Upper lobe of right lung (tissue), 1 donor: Measurements from ENCODE around the gene ABCB1. TPM values are rescaled to one million over a fixed set of nuclear protein-coding genes. Genes with fewer than 3 reads are reported as not detected.

ENCODE experiments used
- ATAC-seq: fragments of 200-7000 bp; cut with Tn5 transposase; one replicate; pipeline ENCODE4 v1.9.1; 2020; ENCODE audit warnings: mild to moderate bottlenecking, moderate library complexity
- DNase-seq: peaks from one replicate; pipeline ENCODE4 v3.0.0-alpha.2; 2020
- H3K27ac ChIP-seq: fragments of 200-600 bp; one replicate; pipeline ENCODE4 v1.8.0; 2022
- H3K27me3 ChIP-seq: fragments of 200-600 bp; one replicate; pipeline ENCODE4 v1.8.0; 2022; ENCODE audit warnings: mild to moderate bottlenecking
- H3K36me3 ChIP-seq: fragments of 200-600 bp; one replicate; pipeline ENCODE4 v1.8.0; 2022
- H3K4me1 ChIP-seq: fragments of 200-600 bp; one replicate; pipeline ENCODE4 v1.8.0; 2022
- H3K4me3 ChIP-seq: fragments of 200-600 bp; one replicate; pipeline ENCODE4 v1.8.0; 2022; ENCODE audit warnings: mild to moderate bottlenecking
- H3K9me3 ChIP-seq: fragments of 200-600 bp; one replicate; pipeline ENCODE4 v1.8.0; 2022
- CTCF ChIP-seq: fragments of 200-600 bp; IDR thresholded peaks from one replicate; pipeline ENCODE4 v1.8.0; 2022; ENCODE audit warnings: antibody characterized with exemption
- intact Hi-C: fragments of 100-400 bp; cut with DNase I; formaldehyde crosslinking; loops from one replicate; pipeline ENCODE4 v1.11.0; 2022
- total RNA-seq: library from RNA; stranded (reverse); fragmentation: NEBNext Ultra II Directional; extraction: Animal tissue kit (Norgen Biotek cat#: 25700); gene quantifications from one replicate; pipeline ENCODE4 v1.2.1, GENCODE V29; 2021
- donor health status: DM: no; HTN: yes; CAD: no; lungs with severe emphysema.

Gene ABCB1
- total RNA-seq, 1 donor from 2014 or later = 7.5 TPM

DNA sequence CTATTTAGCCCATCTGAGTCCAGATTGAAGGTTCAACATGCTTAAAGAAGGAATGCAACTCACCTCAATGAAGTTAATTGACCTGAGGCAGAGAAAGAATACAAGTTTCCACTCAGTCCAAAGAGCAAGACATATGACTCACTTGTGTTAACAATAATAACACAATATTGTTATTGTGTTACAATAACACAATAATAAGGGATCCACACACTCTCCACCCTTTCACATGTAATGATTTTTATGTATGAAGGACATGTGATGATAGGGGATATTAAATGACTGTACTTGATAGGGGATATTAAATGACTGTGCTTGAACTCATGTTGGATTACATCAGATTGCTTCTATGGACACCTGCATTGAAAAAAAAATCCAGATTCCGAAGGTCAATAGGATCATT lies 3.6 kb upstream of the ABCB1 start:
- H3K27me3 ChIP-seq = peaks cover 15% of the 10 kb centered on the region
- intact Hi-C loops = no loop called here
- ATAC-seq = no peak

GRCh38 chr7:87599336-87599735 lies 1.3 kb downstream of the ABCB1 start:
- H3K4me3 ChIP-seq = peak overlapping the region; percentile 47
- peak; percentile 76 for ATAC-seq

More for the DNA sequence above, 3.6 kb upstream of the ABCB1 start:
- DNase-seq = no peak
- H3K4me1 ChIP-seq = no peaks in the 10 kb centered on the region
- no peak overlapping the region for H3K27ac ChIP-seq
- no peaks in the 10 kb centered on the region for H3K9me3 ChIP-seq
- H3K4me3 ChIP-seq = no peak overlapping the region
- no peaks in the 10 kb centered on the region for H3K36me3 ChIP-seq
- no peak for TF ChIP-seq CTCF

GRCh38 chr7:87598234-87599009 lies 2.3 kb downstream of the ABCB1 start:
- no peak overlapping the region for H3K4me3 ChIP-seq
- peaks cover 15% of the 10 kb centered on the region for H3K27me3 ChIP-seq

More at GRCh38 chr7:87599336-87599735, 1.3 kb downstream of the ABCB1 start:
- DNase-seq = no peak
- Histone ChIP-seq H3K9me3 (no peaks in the 10 kb centered on the region), H3K27me3 (peaks cover 15% of the 10 kb centered on the region), H3K27ac (no peak overlapping the region), H3K4me1 (no peaks in the 10 kb centered on the region), H3K36me3 (no peaks in the 10 kb centered on the region)
- no peak for TF ChIP-seq CTCF
- intact Hi-C loops = no loop called here

GRCh38 chr7:87596696-87597095 lies 4.0 kb downstream of the ABCB1 start:
- no peak for DNase-seq
- Histone ChIP-seq H3K4me3 (no peak overlapping the region), H3K4me1 (no peaks in the 10 kb centered on the region), H3K9me3 (no peaks in the 10 kb centered on the region), H3K27me3 (peaks cover 4% of the 10 kb centered on the region), H3K36me3 (no peaks in the 10 kb centered on the region), H3K27ac (no peak overlapping the region)
- TF ChIP-seq CTCF = no peak
- intact Hi-C loops = no loop called here
- ATAC-seq = no peak

More at GRCh38 chr7:87598234-87599009, 2.3 kb downstream of the ABCB1 start:
- ATAC-seq (no peak), DNase-seq (no peak)
- no peaks in the 10 kb centered on the region for H3K4me1 ChIP-seq
- intact Hi-C loops = no loop called here
- no peaks in the 10 kb centered on the region for H3K36me3 ChIP-seq
- no peak for TF ChIP-seq CTCF
- H3K27ac ChIP-seq = no peak overlapping the region
- H3K9me3 ChIP-seq = no peaks in the 10 kb centered on the region

GRCh38 chr7:87596136-87596535 lies 4.5 kb downstream of the ABCB1 start:
- Histone ChIP-seq H3K27me3 (no peaks in the 10 kb centered on the region), H3K4me3 (no peak overlapping the region), H3K9me3 (no peaks in the 10 kb centered on the region), H3K27ac (no peak overlapping the region), H3K4me1 (no peaks in the 10 kb centered on the region), H3K36me3 (no peaks in the 10 kb centered on the region)
- ATAC-seq (no peak), DNase-seq (no peak)
- TF ChIP-seq CTCF = no peak
- intact Hi-C loops = no loop called here
